Renal cortical epithelial cell (primary cell): Measurements from ENCODE around the gene RXFP4. TPM values are rescaled to one million over a fixed set of nuclear protein-coding genes. Genes with fewer than 3 reads are reported as not detected.
"Not testable (repeated sequence)": the region's sequence is repeated elsewhere in the genome, so short reads cannot be mapped to it uniquely, and the experiment has no call there.

Experiments
- DNase-seq: peaks from one replicate; pipeline ENCODE4 v3.0.0-alpha.2; 2011; ENCODE audit warnings: low read depth
- total RNA-seq: library from RNA; depleted of rRNA; stranded (reverse); fragments of >200 nt; gene quantifications from 2 replicates; pipeline ENCODE4 v1.2.3, GENCODE V29; 2014

RXFP4 gene
- total RNA-seq = not detected in 2 replicates

GRCh38 chr1:155940993-155941844 lies at the start of gene RXFP4:
TSS of gene RXFP4 (plus strand) at chr1:155941638. CDS start at chr1:155941710, 72 bp downstream.
- DNase-seq = no peak

- DNase-seq = peak; percentile 94
Measured at GRCh38 chr1:155892796-155893195, 48.6 kb upstream of the RXFP4 start.

- DNase-seq = peak; percentile 80
Measured at GRCh38 chr1:155893389-155894142, 47.9 kb upstream of the RXFP4 start.

- DNase-seq = peak; percentile 50
Measured at GRCh38 chr1:155895617-155896016, 45.8 kb upstream of the RXFP4 start.

- not testable (repeated sequence) for DNase-seq
Measured at GRCh38 chr1:155896476-155896875, 45.0 kb upstream of the RXFP4 start.

- DNase-seq = no peak
Measured at GRCh38 chr1:155897746-155898145, 43.7 kb upstream of the RXFP4 start.

GRCh38 chr1:155898888-155899287 lies 42.5 kb upstream of the RXFP4 start:
- DNase-seq = no peak

GRCh38 chr1:155899683-155900082 lies 41.8 kb upstream of the RXFP4 start:
- DNase-seq = no peak

GRCh38 chr1:155900161-155900560 lies 41.3 kb upstream of the RXFP4 start:
- DNase-seq = no peak

- DNase-seq = no peak
Measured at GRCh38 chr1:155904261-155904660, 37.2 kb upstream of the RXFP4 start.

- peak; percentile 73 for DNase-seq
Measured at GRCh38 chr1:155909894-155910293, 31.5 kb upstream of the RXFP4 start.

GRCh38 chr1:155910621-155911121 lies 30.8 kb upstream of the RXFP4 start:
- DNase-seq = peak; percentile 36

GRCh38 chr1:155911156-155912055 lies 30.0 kb upstream of the RXFP4 start, which contains the start of gene RIT1:
TSS of gene RIT1 (minus strand) at chr1:155911349. CDS start at chr1:155910761, 588 bp downstream.
- peak; percentile 79 for DNase-seq

- DNase-seq = no peak
Measured at GRCh38 chr1:155912056-155912536, 29.3 kb upstream of the RXFP4 start.

- peak; percentile 29 for DNase-seq
Measured at GRCh38 chr1:155913969-155914757, 27.3 kb upstream of the RXFP4 start.

- DNase-seq = no peak
Measured at GRCh38 chr1:155918660-155919059, 22.8 kb upstream of the RXFP4 start.

- DNase-seq = no peak
Measured at GRCh38 chr1:155919801-155920200, 21.6 kb upstream of the RXFP4 start.

GRCh38 chr1:155920717-155921116 lies 20.7 kb upstream of the RXFP4 start:
- DNase-seq = no peak

- DNase-seq = no peak
Measured at GRCh38 chr1:155925506-155925905, 15.9 kb upstream of the RXFP4 start.

GRCh38 chr1:155929057-155929456 lies 12.4 kb upstream of the RXFP4 start:
- DNase-seq = no peak
